Fibroblast of lung (primary cell): ENCODE measurements around the gene MRPL57.
"Not testable (repeated sequence)": the region's sequence is repeated elsewhere in the genome, so short reads cannot be mapped to it uniquely, and the experiment has no call there.

Source experiments
- EZH2 ChIP-seq: IDR thresholded peaks from 2 replicates; pipeline ENCODE4 v1.5.1; 2012; ENCODE audit warnings: low read length, control low read depth, mild to moderate bottlenecking; ENCODE audit errors: missing control alignments
- TF ChIP-seq, protein P1 (sequence below), 2 donors: IDR thresholded peaks in 1 of 2; conservative IDR thresholded peaks in 1 of 2; 1 replicate in 1 of 2; 2 replicates in 1 of 2; pipeline ENCODE4 v1.5.1; 2011 to 2012; ENCODE audit warnings: low read length in 2 of 2, control low read depth in 1 of 2, inconsistent platforms in 1 of 2, low read depth in 1 of 2, mild to moderate bottlenecking in 1 of 2

DNA sequence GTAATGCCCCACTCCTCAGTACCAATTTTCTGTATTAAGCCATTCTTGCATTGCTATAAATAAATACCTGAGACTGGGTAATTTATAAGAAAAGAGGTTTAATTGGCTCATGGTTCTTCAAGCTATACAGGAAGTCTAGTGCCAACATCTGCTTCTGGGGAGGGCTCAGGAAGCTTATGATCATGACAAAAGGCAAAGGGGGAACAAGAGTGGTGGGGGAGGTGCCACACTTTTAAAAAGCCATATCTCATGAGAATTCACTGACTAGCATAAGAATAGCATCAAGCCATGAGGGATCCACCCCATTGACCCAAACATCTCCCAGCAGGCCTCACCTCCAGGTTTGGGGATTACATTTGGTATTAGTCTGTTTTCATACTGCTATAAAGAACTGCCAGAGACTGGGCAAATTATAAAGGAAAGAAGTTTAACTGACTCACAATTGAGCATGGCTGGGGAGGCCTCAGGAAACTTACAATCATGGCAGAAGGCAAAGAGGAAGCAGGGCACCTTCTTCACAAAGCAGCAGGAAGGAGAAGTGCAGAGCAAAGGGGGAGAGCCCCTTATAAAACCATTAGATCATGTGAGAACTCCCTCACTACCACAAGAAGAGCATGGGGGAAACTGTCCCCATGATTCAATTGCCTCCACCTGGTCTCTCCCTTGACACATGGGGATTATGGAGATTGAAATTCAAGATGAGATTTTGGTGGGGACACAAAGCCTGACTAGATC is 25.2 kb downstream of the MRPL57 start:
- not testable (repeated sequence) for TF ChIP-seq EZH2
- TF ChIP-seq, protein P1, sequence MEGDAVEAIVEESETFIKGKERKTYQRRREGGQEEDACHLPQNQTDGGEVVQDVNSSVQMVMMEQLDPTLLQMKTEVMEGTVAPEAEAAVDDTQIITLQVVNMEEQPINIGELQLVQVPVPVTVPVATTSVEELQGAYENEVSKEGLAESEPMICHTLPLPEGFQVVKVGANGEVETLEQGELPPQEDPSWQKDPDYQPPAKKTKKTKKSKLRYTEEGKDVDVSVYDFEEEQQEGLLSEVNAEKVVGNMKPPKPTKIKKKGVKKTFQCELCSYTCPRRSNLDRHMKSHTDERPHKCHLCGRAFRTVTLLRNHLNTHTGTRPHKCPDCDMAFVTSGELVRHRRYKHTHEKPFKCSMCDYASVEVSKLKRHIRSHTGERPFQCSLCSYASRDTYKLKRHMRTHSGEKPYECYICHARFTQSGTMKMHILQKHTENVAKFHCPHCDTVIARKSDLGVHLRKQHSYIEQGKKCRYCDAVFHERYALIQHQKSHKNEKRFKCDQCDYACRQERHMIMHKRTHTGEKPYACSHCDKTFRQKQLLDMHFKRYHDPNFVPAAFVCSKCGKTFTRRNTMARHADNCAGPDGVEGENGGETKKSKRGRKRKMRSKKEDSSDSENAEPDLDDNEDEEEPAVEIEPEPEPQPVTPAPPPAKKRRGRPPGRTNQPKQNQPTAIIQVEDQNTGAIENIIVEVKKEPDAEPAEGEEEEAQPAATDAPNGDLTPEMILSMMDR (conservative IDR thresholded peaks at IDR 0.05 in 1 of 2, IDR thresholded peaks at IDR 0.05 in 1 of 2; ENCODE audit: low read depth in 1 of 2, low read length in 2 of 2), result not testable (repeated sequence)
